DOHH2 (cell line): ENCODE data around the gene CDH26.

ENCODE experiments used
- EZH2phosphoT487 ChIP-seq: fragments of 200-600 bp; sonication (generic); IDR thresholded peaks from 2 replicates; pipeline ENCODE4 v1.6.1; 2017; ENCODE audit warnings: borderline replicate concordance, mild to moderate bottlenecking, antibody characterized with exemption, low read length, moderate library complexity, mixed read lengths
- TF ChIP-seq, protein P1 (sequence below): fragments of 200-600 bp; sonication (generic); IDR thresholded peaks from one replicate; pipeline ENCODE4 v1.5.1; 2014; ENCODE audit warnings: antibody characterized with exemption, mild to moderate bottlenecking, low read depth, low read length; ENCODE audit not compliant: poor library complexity, severe bottlenecking

- TF ChIP-seq, protein P1, sequence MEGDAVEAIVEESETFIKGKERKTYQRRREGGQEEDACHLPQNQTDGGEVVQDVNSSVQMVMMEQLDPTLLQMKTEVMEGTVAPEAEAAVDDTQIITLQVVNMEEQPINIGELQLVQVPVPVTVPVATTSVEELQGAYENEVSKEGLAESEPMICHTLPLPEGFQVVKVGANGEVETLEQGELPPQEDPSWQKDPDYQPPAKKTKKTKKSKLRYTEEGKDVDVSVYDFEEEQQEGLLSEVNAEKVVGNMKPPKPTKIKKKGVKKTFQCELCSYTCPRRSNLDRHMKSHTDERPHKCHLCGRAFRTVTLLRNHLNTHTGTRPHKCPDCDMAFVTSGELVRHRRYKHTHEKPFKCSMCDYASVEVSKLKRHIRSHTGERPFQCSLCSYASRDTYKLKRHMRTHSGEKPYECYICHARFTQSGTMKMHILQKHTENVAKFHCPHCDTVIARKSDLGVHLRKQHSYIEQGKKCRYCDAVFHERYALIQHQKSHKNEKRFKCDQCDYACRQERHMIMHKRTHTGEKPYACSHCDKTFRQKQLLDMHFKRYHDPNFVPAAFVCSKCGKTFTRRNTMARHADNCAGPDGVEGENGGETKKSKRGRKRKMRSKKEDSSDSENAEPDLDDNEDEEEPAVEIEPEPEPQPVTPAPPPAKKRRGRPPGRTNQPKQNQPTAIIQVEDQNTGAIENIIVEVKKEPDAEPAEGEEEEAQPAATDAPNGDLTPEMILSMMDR = peak; percentile 11
- no peak for TF ChIP-seq EZH2phosphoT487
Observed at GRCh38 chr20:59940129-59940955, 17.9 kb upstream of the CDH26 start, which contains the start of the genes FAM217B and PPP1R3D.
